Neuronal stem cell (in vitro differentiated cells): ENCODE data around the gene NKAIN1.

Experiments used
- DNase-seq: peaks from one replicate; pipeline ENCODE4 v3.0.0-alpha.2; 2013; ENCODE audit warnings: low spot score
- H2AFZ ChIP-seq: one replicate; pipeline ENCODE4 v1.6.1; 2013; ENCODE audit warnings: mild to moderate bottlenecking, low read length, inconsistent platforms
- H2AK5ac ChIP-seq: 2 replicates; pipeline ENCODE4 v1.6.1; 2013; ENCODE audit warnings: low read depth, mild to moderate bottlenecking, inconsistent platforms, low read length, moderate library complexity, mixed read lengths
- H2BK120ac ChIP-seq: 2 replicates; pipeline ENCODE4 v1.6.1; 2013; ENCODE audit warnings: low read depth, mild to moderate bottlenecking, inconsistent platforms, low read length, moderate library complexity, mixed read lengths
- H2BK12ac ChIP-seq: one replicate; pipeline ENCODE4 v1.6.1; 2013; ENCODE audit warnings: low read length, inconsistent platforms
- H2BK15ac ChIP-seq: 2 replicates; pipeline ENCODE4 v1.6.1; 2013; ENCODE audit warnings: mild to moderate bottlenecking, low read length, inconsistent platforms, mixed read lengths
- H2BK5ac ChIP-seq: one replicate; pipeline ENCODE4 v1.6.1; 2013; ENCODE audit warnings: inconsistent platforms, mild to moderate bottlenecking, low read length, moderate library complexity
- H3K14ac ChIP-seq: one replicate; pipeline ENCODE4 v1.6.1; 2013; ENCODE audit warnings: low read length, inconsistent platforms
- H3K18ac ChIP-seq: 2 replicates; pipeline ENCODE4 v1.6.1; 2013; ENCODE audit warnings: low read length, inconsistent platforms
- H3K23ac ChIP-seq: 2 replicates; pipeline ENCODE4 v1.6.1; 2013; ENCODE audit warnings: low read depth, mild to moderate bottlenecking, mixed read lengths, low read length, inconsistent platforms; ENCODE audit not compliant: poor library complexity
- H3K27ac ChIP-seq: replicated peaks from 3 replicates; pipeline ENCODE4 v1.5.1; 2013; ENCODE audit warnings: low read length, inconsistent platforms
- H3K27me3 ChIP-seq, 3 experiments: 2 replicates each; pipeline ENCODE4 v1.6.1; 2013; ENCODE audit warnings: low read length in 3 of 3, mild to moderate bottlenecking in 2 of 3, inconsistent platforms in 1 of 3, low read depth in 1 of 3, mixed read lengths in 1 of 3, moderate library complexity in 1 of 3; ENCODE audit not compliant: control insufficient read depth in 3 of 3, insufficient read depth in 3 of 3
- H3K36me3 ChIP-seq, 2 donors: replicated peaks in 1 of 2; 2 replicates each; pipeline ENCODE4 v1.6.1; 2013; ENCODE audit warnings: low read length in 2 of 2; ENCODE audit not compliant: control insufficient read depth in 2 of 2, insufficient read depth in 2 of 2
- H3K4ac ChIP-seq: 2 replicates; pipeline ENCODE4 v1.6.1; 2013; ENCODE audit warnings: inconsistent platforms, mild to moderate bottlenecking, low read length, moderate library complexity
- H3K4me1 ChIP-seq, 2 donors: 1 replicate in 1 of 2; 2 replicates in 1 of 2; pipeline ENCODE4 v1.6.1; 2013; ENCODE audit warnings: low read length in 2 of 2, low read depth in 1 of 2; ENCODE audit not compliant: control insufficient read depth in 2 of 2, insufficient read depth in 1 of 2
- H3K4me2 ChIP-seq: one replicate; pipeline ENCODE4 v1.6.1; 2013; ENCODE audit warnings: mild to moderate bottlenecking, low read length, inconsistent platforms; ENCODE audit not compliant: insufficient read depth, poor library complexity, severe bottlenecking
- H3K4me3 ChIP-seq, 2 donors: 2 replicates each; pipeline ENCODE4 v1.5.1; 2013; ENCODE audit warnings: low read length in 2 of 2, mild to moderate bottlenecking in 2 of 2, inconsistent platforms in 1 of 2, moderate library complexity in 1 of 2
- H3K79me1 ChIP-seq: one replicate; pipeline ENCODE4 v1.6.1; 2013; ENCODE audit warnings: low read depth, mild to moderate bottlenecking, inconsistent platforms, low read length, moderate library complexity
- H3K9ac ChIP-seq: one replicate; pipeline ENCODE4 v1.6.1; 2013; ENCODE audit warnings: mild to moderate bottlenecking, low read depth, low read length, inconsistent platforms; ENCODE audit not compliant: poor library complexity
- H3K9me3 ChIP-seq, 2 donors: replicated peaks in 1 of 2; 2 replicates each; pipeline versions ENCODE3 to v1.6.1; 2013; ENCODE audit warnings: low read length in 2 of 2, mild to moderate bottlenecking in 2 of 2, inconsistent platforms in 1 of 2, low read depth in 1 of 2, mixed read lengths in 1 of 2, moderate library complexity in 1 of 2; ENCODE audit not compliant: control insufficient read depth in 2 of 2, insufficient read depth in 1 of 2
- H4K8ac ChIP-seq: one replicate; pipeline ENCODE4 v1.6.1; 2013; ENCODE audit warnings: low read depth, mild to moderate bottlenecking, inconsistent platforms, low read length, moderate library complexity
- H4K91ac ChIP-seq: one replicate; pipeline ENCODE4 v1.6.1; 2013; ENCODE audit warnings: low read length, low read depth, mild to moderate bottlenecking, inconsistent platforms; ENCODE audit not compliant: poor library complexity
- WGBS, 2 donors: extraction: QIAGEN DNeasy Blood & Tissue Kit; methylation state at CpG; one replicate each; pipeline ENCODE4 v1.1.7; 2013; ENCODE audit warnings: missing lambda C conversion rate in 2 of 2, mixed read lengths in 1 of 2; ENCODE audit not compliant: insufficient read length in 2 of 2, insufficient replicate concordance in 1 of 2; ENCODE audit errors: extremely low coverage in 2 of 2; 5-methylcytosine and 5-hydroxymethylcytosine counted together

NKAIN1 gene

DNA sequence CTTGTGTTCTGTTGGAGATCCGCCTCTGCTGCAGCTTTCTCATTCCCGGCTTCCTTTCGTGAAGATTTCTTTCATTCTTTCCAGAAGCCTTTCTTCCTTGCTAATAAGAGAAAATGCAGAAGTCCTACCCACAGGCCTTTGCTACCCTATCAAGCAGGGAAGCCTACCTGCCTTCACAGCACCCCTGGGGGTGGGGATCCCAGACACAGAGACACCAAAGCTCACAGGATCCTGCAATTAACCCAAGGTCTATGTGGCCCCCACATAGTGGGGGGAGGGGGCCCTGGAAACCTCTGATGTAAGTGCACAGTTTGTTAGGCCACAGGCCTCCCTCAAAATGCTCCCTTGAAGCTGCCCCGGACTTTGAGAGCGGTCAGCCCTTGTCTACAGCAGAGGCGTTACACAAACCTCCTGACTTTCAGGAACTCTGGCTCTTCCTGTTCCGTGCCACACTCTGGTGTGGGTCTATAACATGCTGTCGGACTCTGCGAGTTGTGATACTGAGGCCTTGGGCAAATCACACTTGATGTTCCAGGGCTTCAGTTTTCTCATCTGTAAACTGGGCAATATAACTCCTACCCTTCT, 31.2 kb downstream of the NKAIN1 start:
- H3K4me1 ChIP-seq: no peaks in the 10 kb centered on the region
- no peak overlapping the region for H3K14ac ChIP-seq
- no peak overlapping the region for H3K4me2 ChIP-seq
- H3K23ac ChIP-seq: no peak overlapping the region
- H3K79me1 ChIP-seq: no peaks in the 10 kb centered on the region
- WGBS, 2 donors: no CpG with 5 or more reads among the region's 9 CpGs
- no peak overlapping the region for H2BK120ac ChIP-seq
- H3K4me3 ChIP-seq: no peak overlapping the region
- H3K27ac ChIP-seq: no peak overlapping the region
- H3K18ac ChIP-seq: no peak overlapping the region
- no peaks in the 10 kb centered on the region for H3K27me3 ChIP-seq
- DNase-seq: no peak
- H3K9me3 ChIP-seq: peaks cover 0 to 20% of the 10 kb centered on the region in 2 donors
- no peak overlapping the region for H3K4ac ChIP-seq
- H3K9ac ChIP-seq: no peak overlapping the region
- no peak overlapping the region for H2BK5ac ChIP-seq
- H2AFZ ChIP-seq: no peak overlapping the region
- H3K36me3 ChIP-seq: peaks cover 0 to 11% of the 10 kb centered on the region in 2 donors
- no peak overlapping the region for H4K91ac ChIP-seq
- no peak overlapping the region for H4K8ac ChIP-seq
- no peak overlapping the region for H2AK5ac ChIP-seq
- no peak overlapping the region for H2BK12ac ChIP-seq
- no peak overlapping the region for H2BK15ac ChIP-seq

- Histone ChIP-seq H4K91ac (no peak overlapping the region), H3K23ac (no peak overlapping the region), H3K27me3 (no peaks in the 10 kb centered on the region), H3K18ac (no peak overlapping the region), H2BK12ac (no peak overlapping the region), H3K36me3 (peaks cover 0 to 7% of the 10 kb centered on the region in 2 donors), H3K4me1 (no peaks in the 10 kb centered on the region), H3K79me1 (no peaks in the 10 kb centered on the region), H3K14ac (no peak overlapping the region), H3K4me2 (no peak overlapping the region), H2AK5ac (no peak overlapping the region), H3K4me3 (no peak overlapping the region), H3K9me3 (peaks cover 0 to 14% of the 10 kb centered on the region in 2 donors), H3K9ac (no peak overlapping the region), H4K8ac (no peak overlapping the region), H3K27ac (no peak overlapping the region), H2AFZ (no peak overlapping the region), H2BK120ac (no peak overlapping the region), H3K4ac (no peak overlapping the region), H2BK15ac (no peak overlapping the region), H2BK5ac (no peak overlapping the region)
- no peak for DNase-seq
- WGBS, 2 donors: no CpG with 5 or more reads among the region's 5 CpGs
Measured at GRCh38 chr1:31207569-31207968, 32.1 kb downstream of the NKAIN1 start.

GRCh38 chr1:31207046-31207445, 32.6 kb downstream of the NKAIN1 start:
- no peak overlapping the region for H3K27ac ChIP-seq
- peaks cover 0 to under 1% of the 10 kb centered on the region in 2 donors for H3K4me1 ChIP-seq
- no peak overlapping the region for H2BK5ac ChIP-seq
- no peak overlapping the region for H3K23ac ChIP-seq
- H2BK120ac ChIP-seq: no peak overlapping the region
- H2BK15ac ChIP-seq: no peak overlapping the region
- H3K79me1 ChIP-seq: no peaks in the 10 kb centered on the region
- no peak overlapping the region for H4K8ac ChIP-seq
- H3K27me3 ChIP-seq: no peaks in the 10 kb centered on the region
- H3K14ac ChIP-seq: no peak overlapping the region
- H3K18ac ChIP-seq: no peak overlapping the region
- no peak overlapping the region for H3K9ac ChIP-seq
- H3K36me3 ChIP-seq: peaks cover 0 to 7% of the 10 kb centered on the region in 2 donors
- H4K91ac ChIP-seq: no peak overlapping the region
- WGBS, 2 donors: no CpG with 5 or more reads among the region's 3 CpGs
- peaks cover 0 to 13% of the 10 kb centered on the region in 2 donors for H3K9me3 ChIP-seq
- H3K4me2 ChIP-seq: no peak overlapping the region
- H2AFZ ChIP-seq: no peak overlapping the region
- H2BK12ac ChIP-seq: no peak overlapping the region
- DNase-seq: no peak
- H3K4ac ChIP-seq: no peak overlapping the region
- H3K4me3 ChIP-seq: no peak overlapping the region
- H2AK5ac ChIP-seq: no peak overlapping the region

- Histone ChIP-seq H2BK120ac (no peak overlapping the region), H3K23ac (no peak overlapping the region), H3K36me3 (no peaks in the 10 kb centered on the region), H3K27me3 (no peaks in the 10 kb centered on the region), H3K4me2 (no peak overlapping the region), H2BK15ac (no peak overlapping the region), H3K27ac (no peak overlapping the region), H2AK5ac (no peak overlapping the region), H2AFZ (no peak overlapping the region), H3K9ac (no peak overlapping the region), H3K9me3 (peaks cover 0 to under 1% of the 10 kb centered on the region in 2 donors), H3K4me3 (no peak overlapping the region), H4K91ac (no peak overlapping the region), H3K79me1 (peaks cover 2% of the 10 kb centered on the region), H3K4ac (no peak overlapping the region), H3K14ac (no peak overlapping the region), H3K18ac (no peak overlapping the region), H2BK12ac (no peak overlapping the region), H2BK5ac (no peak overlapping the region), H3K4me1 (peaks cover 9 to 24% of the 10 kb centered on the region in 2 donors), H4K8ac (no peak overlapping the region)
- DNase-seq: no peak
- WGBS, 2 donors: no CpG with 5 or more reads among the region's 10 CpGs
Measured at GRCh38 chr1:31203215-31203614, 36.5 kb downstream of the NKAIN1 start.
